ENCODE results near the gene CENPC.
"Not testable (repeated sequence)": the region's sequence is repeated elsewhere in the genome, so short reads cannot be mapped to it uniquely, and the experiment has no call there.

CENPC gene

GRCh38 chr4:67549123-67549522 is 3.8 kb upstream of the CENPC start:
- DNase-seq: no peak

- no peak for DNase-seq
These were observed 1.7 kb upstream of the CENPC start for GRCh38 chr4:67546971-67547370.

GRCh38 chr4:67546004-67546356 is 677 bp upstream of the CENPC start:
- no peak for DNase-seq

- no peak for DNase-seq
These were observed 3.2 kb downstream of the CENPC start for GRCh38 chr4:67542076-67542475.

GRCh38 chr4:67539830-67540229 is 5.5 kb downstream of the CENPC start:
- DNase-seq: no peak

GRCh38 chr4:67535280-67535840 is 9.9 kb downstream of the CENPC start:
- DNase-seq: no peak

- DNase-seq: no peak
These were observed 12.2 kb downstream of the CENPC start for GRCh38 chr4:67533112-67533511.

- DNase-seq: not testable (repeated sequence)
These were observed 12.9 kb downstream of the CENPC start for GRCh38 chr4:67532397-67532796.

GRCh38 chr4:67531379-67531962 is 13.8 kb downstream of the CENPC start:
- DNase-seq: no peak

GRCh38 chr4:67524140-67524539 is 21.2 kb downstream of the CENPC start:
- not testable (repeated sequence) for DNase-seq

- DNase-seq: no peak
These were observed 22.2 kb downstream of the CENPC start for GRCh38 chr4:67522851-67523671.

GRCh38 chr4:67522230-67522629 is 23.1 kb downstream of the CENPC start:
- no peak for DNase-seq

GRCh38 chr4:67521506-67521905 is 23.8 kb downstream of the CENPC start:
- DNase-seq: no peak

- DNase-seq: no peak
These were observed 25.2 kb downstream of the CENPC start for GRCh38 chr4:67520141-67520540.

GRCh38 chr4:67512501-67512900 is 32.8 kb downstream of the CENPC start:
- DNase-seq: no peak

GRCh38 chr4:67500373-67500772 is 44.9 kb downstream of the CENPC start:
- no peak for DNase-seq

- DNase-seq: no peak
These were observed 45.5 kb downstream of the CENPC start for GRCh38 chr4:67499799-67500198.

GRCh38 chr4:67483868-67484602 is 61.3 kb downstream of the CENPC start:
- no peak for DNase-seq

- DNase-seq: no peak
These were observed 64.5 kb downstream of the CENPC start for GRCh38 chr4:67480810-67481209.

GRCh38 chr4:67475155-67475554 is 70.1 kb downstream of the CENPC start:
- DNase-seq: no peak

GRCh38 chr4:67470871-67471270 is 74.4 kb downstream of the CENPC start:
- no peak for DNase-seq

GRCh38 chr4:67468830-67469229 is 76.5 kb downstream of the CENPC start:
- DNase-seq: no peak

GRCh38 chr4:67466751-67467150 is 78.6 kb downstream of the CENPC start:
- DNase-seq: no peak

- no peak for DNase-seq
These were observed 79.6 kb downstream of the CENPC start for GRCh38 chr4:67465763-67466052.

All from activated effector memory CD4-positive, alpha-beta T cell treated with Interleukin-2 at 50 U/mL for 16 hours (primary cell).